ENCODE data around the gene CCDC159.
A peak's percentile ranks its signal among the peaks of the same experiment; 100 is the strongest.

CCDC159 gene

DNA sequence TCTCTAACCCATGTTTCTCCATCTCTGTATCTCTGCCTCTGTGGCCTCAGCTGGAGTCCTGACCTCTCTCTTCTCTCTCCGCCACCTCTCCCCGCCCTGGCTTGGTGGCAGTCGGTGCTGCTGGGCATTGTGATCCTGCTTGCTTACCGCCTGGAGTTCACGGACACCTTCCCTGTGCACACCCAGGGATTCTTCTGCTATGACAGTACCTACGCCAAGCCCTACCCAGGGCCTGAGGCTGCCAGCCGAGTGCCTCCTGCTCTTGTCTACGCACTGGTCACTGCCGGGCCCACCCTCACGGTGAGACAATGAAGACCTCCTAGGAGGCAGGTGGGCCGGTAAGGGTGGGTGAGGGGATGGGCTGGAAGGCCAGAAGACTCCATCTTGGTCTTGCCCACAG, 13.1 kb downstream of the CCDC159 start:
- peaks cover 21% of the 10 kb centered on the region for H3K4me1 ChIP-seq (ENCODE audit: control insufficient read depth, insufficient read depth, low read depth, low read length)
- peaks cover 0 to 29% of the 10 kb centered on the region in 2 experiments for H3K27me3 ChIP-seq (ENCODE audit: control insufficient read depth in 1 of 2, insufficient read depth in 1 of 2, low read length in 2 of 2)
- no peak overlapping the region for H3K9ac ChIP-seq (ENCODE audit: low read length)
- no peak overlapping the region for H4K8ac ChIP-seq (ENCODE audit: low read length)
- 92% methylated on average over 11 of the region's 11 CpGs for WGBS
- H2AFZ ChIP-seq (ENCODE audit: low read depth, low read length), result no peak overlapping the region
- no peak overlapping the region for H2BK120ac ChIP-seq (ENCODE audit: low read depth, low read length)
- H2BK15ac ChIP-seq (ENCODE audit: low read depth, poor library complexity, severe bottlenecking), result no peak overlapping the region
- no peak overlapping the region for H2BK12ac ChIP-seq (ENCODE audit: low read length in 2 of 2)
- no peak overlapping the region for H4K91ac ChIP-seq (ENCODE audit: low read length)
- H3K9me3 ChIP-seq (ENCODE audit: control insufficient read depth, low read length), result no peaks in the 10 kb centered on the region
- H3K27ac ChIP-seq (ENCODE audit: low read length, poor library complexity, severe bottlenecking), result no peak overlapping the region
- H3K79me1 ChIP-seq (replicated peaks; ENCODE audit: low read length, poor library complexity, severe bottlenecking), result peaks cover 6% of the 10 kb centered on the region
- H3K4me2 ChIP-seq (ENCODE audit: low read length, poor library complexity, severe bottlenecking), result no peak overlapping the region
- no peak overlapping the region for H2AK5ac ChIP-seq (ENCODE audit: low read length, severe bottlenecking)
- no peak overlapping the region for H3K4me3 ChIP-seq (ENCODE audit: insufficient read depth in 1 of 2, low read depth in 1 of 2, low read length in 2 of 2)
- no peak overlapping the region for H2BK5ac ChIP-seq (ENCODE audit: low read depth, low read length, poor library complexity, severe bottlenecking)
- H3K23ac ChIP-seq (ENCODE audit: low read length in 2 of 2), result no peak overlapping the region
- no peak overlapping the region for H3K4ac ChIP-seq (ENCODE audit: low read depth in 1 of 2, low read length in 2 of 2)
- no peak for DNase-seq
- no peak overlapping the region for H3K14ac ChIP-seq (ENCODE audit: low read length in 2 of 2)
- no peak overlapping the region for H3K18ac ChIP-seq (ENCODE audit: low read depth in 1 of 2, low read length in 2 of 2)
- peaks cover 40 to 56% of the 10 kb centered on the region in 2 experiments for H3K36me3 ChIP-seq (ENCODE audit: control insufficient read depth in 1 of 2, insufficient read depth in 2 of 2, low read depth in 1 of 2, low read length in 2 of 2)

DNA sequence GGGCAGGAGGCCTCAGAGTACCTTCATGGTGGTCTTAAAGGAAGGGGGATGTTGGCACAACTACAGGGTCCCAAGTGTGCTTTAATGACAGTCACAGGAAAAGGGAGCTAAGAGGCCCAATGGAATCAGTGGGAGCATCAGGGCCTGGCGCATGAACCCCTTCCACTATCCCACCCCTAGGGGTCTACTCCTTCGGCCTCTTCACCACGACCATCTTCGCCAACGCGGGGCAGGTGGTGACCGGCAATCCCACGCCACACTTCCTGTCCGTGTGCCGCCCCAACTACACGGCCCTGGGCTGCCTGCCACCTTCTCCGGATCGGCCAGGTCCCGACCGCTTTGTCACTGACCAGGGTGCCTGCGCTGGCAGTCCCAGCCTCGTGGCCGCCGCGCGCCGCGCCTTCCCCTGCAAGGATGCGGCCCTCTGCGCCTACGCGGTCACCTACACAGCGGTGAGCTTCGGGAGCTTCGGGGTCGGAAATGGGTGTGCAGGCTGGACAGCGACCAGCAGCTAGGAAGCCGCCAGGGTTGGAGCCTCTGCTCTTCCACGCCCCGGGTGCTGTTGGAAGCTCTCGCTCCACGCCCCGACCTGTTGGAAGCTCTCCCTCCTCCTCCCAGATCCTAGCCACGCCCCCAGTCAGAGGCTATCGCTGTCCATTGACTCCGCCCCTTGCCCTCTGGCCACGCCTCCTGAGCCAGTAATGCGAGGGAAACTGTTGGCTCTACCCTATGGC, 14.9 kb downstream of the CCDC159 start:
- H2BK5ac ChIP-seq (ENCODE audit: low read depth, low read length, poor library complexity, severe bottlenecking), result no peak overlapping the region
- no peak overlapping the region for H3K18ac ChIP-seq (ENCODE audit: low read depth in 1 of 2, low read length in 2 of 2)
- no peak overlapping the region for H2AFZ ChIP-seq (ENCODE audit: low read depth, low read length)
- H4K91ac ChIP-seq (ENCODE audit: low read length), result no peak overlapping the region
- 27% methylated on average over 43 of the region's 43 CpGs for WGBS
- H3K27me3 ChIP-seq (ENCODE audit: control insufficient read depth in 1 of 2, insufficient read depth in 1 of 2, low read length in 2 of 2), result peaks cover 0 to 24% of the 10 kb centered on the region in 2 experiments
- no peak overlapping the region for H2AK5ac ChIP-seq (ENCODE audit: low read length, severe bottlenecking)
- H3K9me3 ChIP-seq (ENCODE audit: control insufficient read depth, low read length), result no peaks in the 10 kb centered on the region
- no peak overlapping the region for H3K23ac ChIP-seq (ENCODE audit: low read length in 2 of 2)
- H3K14ac ChIP-seq (ENCODE audit: low read length in 2 of 2), result no peak overlapping the region
- DNase-seq, result no peak
- peaks cover 14% of the 10 kb centered on the region for H3K4me1 ChIP-seq (ENCODE audit: control insufficient read depth, insufficient read depth, low read depth, low read length)
- peaks cover 56 to 69% of the 10 kb centered on the region in 2 experiments for H3K36me3 ChIP-seq (ENCODE audit: control insufficient read depth in 1 of 2, insufficient read depth in 2 of 2, low read depth in 1 of 2, low read length in 2 of 2)
- H3K4me3 ChIP-seq (ENCODE audit: insufficient read depth in 1 of 2, low read depth in 1 of 2, low read length in 2 of 2), result peak overlapping the region in 1 of 2 experiments; percentile 36
- H4K8ac ChIP-seq (ENCODE audit: low read length), result no peak overlapping the region
- H2BK12ac ChIP-seq (ENCODE audit: low read length in 2 of 2), result no peak overlapping the region
- no peak overlapping the region for H2BK15ac ChIP-seq (ENCODE audit: low read depth, poor library complexity, severe bottlenecking)
- H3K4ac ChIP-seq (ENCODE audit: low read depth in 1 of 2, low read length in 2 of 2), result no peak overlapping the region
- no peak overlapping the region for H3K27ac ChIP-seq (ENCODE audit: low read length, poor library complexity, severe bottlenecking)
- peaks cover 6% of the 10 kb centered on the region for H3K79me1 ChIP-seq (replicated peaks; ENCODE audit: low read length, poor library complexity, severe bottlenecking)
- H2BK120ac ChIP-seq (ENCODE audit: low read depth, low read length), result no peak overlapping the region
- no peak overlapping the region for H3K9ac ChIP-seq (ENCODE audit: low read length)
- no peak overlapping the region for H3K4me2 ChIP-seq (ENCODE audit: low read length, poor library complexity, severe bottlenecking)

DNA sequence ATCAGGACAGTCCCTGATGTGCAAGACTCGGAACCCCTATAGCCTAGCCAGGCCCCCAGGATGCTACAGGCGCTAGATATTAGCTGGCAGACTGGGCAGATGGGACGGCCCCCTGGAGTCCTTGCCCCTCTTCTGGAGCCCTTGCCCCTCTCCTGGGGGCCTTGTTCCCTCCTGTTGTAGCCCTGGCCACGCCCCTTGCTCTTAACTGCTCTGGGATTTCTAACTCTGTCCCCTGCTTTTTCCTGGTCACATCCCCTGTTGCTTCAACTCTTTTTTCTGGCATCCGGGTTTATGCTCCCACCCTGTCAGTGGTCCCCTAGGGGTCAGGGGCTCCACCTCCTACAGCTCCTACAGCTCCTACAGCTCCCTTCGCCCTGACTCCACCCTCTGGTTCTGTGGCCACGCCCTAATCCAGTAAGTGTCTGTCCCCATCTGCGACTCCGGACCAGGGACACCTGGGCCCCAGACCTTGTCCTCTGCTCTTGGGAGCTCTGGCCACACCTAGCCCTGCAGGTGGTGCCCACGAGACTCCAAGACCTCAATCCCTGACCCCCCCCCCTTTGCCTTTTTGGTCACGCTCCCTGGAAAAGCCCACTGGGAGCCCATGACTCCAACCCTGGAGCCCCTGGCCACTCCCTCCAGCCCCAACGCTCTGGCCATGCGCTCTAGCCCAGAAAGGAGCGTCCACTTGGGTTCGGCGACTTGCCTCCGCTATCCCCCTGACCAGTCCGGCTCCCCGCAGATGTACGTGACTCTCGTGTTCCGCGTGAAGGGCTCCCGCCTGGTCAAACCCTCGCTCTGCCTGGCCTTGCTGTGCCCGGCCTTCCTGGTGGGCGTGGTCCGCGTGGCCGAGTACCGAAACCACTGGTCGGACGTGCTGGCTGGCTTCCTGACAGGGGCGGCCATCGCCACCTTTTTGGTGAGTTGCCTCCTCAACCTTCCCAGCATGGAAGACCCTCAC, 15.7 kb downstream of the CCDC159 start:
- H3K4me2 ChIP-seq (ENCODE audit: low read length, poor library complexity, severe bottlenecking), result no peak overlapping the region
- H3K9ac ChIP-seq (ENCODE audit: low read length), result no peak overlapping the region
- WGBS, result 37% methylated on average over 33 of the region's 35 CpGs
- no peak overlapping the region for H3K4ac ChIP-seq (ENCODE audit: low read depth in 1 of 2, low read length in 2 of 2)
- no peak overlapping the region for H2AFZ ChIP-seq (ENCODE audit: low read depth, low read length)
- H3K4me3 ChIP-seq (ENCODE audit: insufficient read depth in 1 of 2, low read depth in 1 of 2, low read length in 2 of 2), result no peak overlapping the region
- no peak overlapping the region for H2BK5ac ChIP-seq (ENCODE audit: low read depth, low read length, poor library complexity, severe bottlenecking)
- H3K27ac ChIP-seq (ENCODE audit: low read length, poor library complexity, severe bottlenecking), result no peak overlapping the region
- H4K8ac ChIP-seq (ENCODE audit: low read length), result peak overlapping the region; percentile 33
- H2BK12ac ChIP-seq (ENCODE audit: low read length in 2 of 2), result no peak overlapping the region
- H3K23ac ChIP-seq (ENCODE audit: low read length in 2 of 2), result no peak overlapping the region
- no peaks in the 10 kb centered on the region for H3K79me1 ChIP-seq (replicated peaks; ENCODE audit: low read length, poor library complexity, severe bottlenecking)
- H3K14ac ChIP-seq (ENCODE audit: low read length in 2 of 2), result no peak overlapping the region
- H4K91ac ChIP-seq (ENCODE audit: low read length), result peak overlapping the region; percentile 1
- no peak overlapping the region for H3K18ac ChIP-seq (ENCODE audit: low read depth in 1 of 2, low read length in 2 of 2)
- H3K36me3 ChIP-seq (ENCODE audit: control insufficient read depth in 1 of 2, insufficient read depth in 2 of 2, low read depth in 1 of 2, low read length in 2 of 2), result peaks cover 56 to 69% of the 10 kb centered on the region in 2 experiments
- no peak for DNase-seq
- no peak overlapping the region for H2BK120ac ChIP-seq (ENCODE audit: low read depth, low read length)
- no peak overlapping the region for H2AK5ac ChIP-seq (ENCODE audit: low read length, severe bottlenecking)
- H2BK15ac ChIP-seq (ENCODE audit: low read depth, poor library complexity, severe bottlenecking), result no peak overlapping the region
- H3K4me1 ChIP-seq (ENCODE audit: control insufficient read depth, insufficient read depth, low read depth, low read length), result peaks cover 9% of the 10 kb centered on the region
- H3K9me3 ChIP-seq (ENCODE audit: control insufficient read depth, low read length), result no peaks in the 10 kb centered on the region
- peaks cover 0 to 24% of the 10 kb centered on the region in 2 experiments for H3K27me3 ChIP-seq (ENCODE audit: control insufficient read depth in 1 of 2, insufficient read depth in 1 of 2, low read length in 2 of 2)

DNA sequence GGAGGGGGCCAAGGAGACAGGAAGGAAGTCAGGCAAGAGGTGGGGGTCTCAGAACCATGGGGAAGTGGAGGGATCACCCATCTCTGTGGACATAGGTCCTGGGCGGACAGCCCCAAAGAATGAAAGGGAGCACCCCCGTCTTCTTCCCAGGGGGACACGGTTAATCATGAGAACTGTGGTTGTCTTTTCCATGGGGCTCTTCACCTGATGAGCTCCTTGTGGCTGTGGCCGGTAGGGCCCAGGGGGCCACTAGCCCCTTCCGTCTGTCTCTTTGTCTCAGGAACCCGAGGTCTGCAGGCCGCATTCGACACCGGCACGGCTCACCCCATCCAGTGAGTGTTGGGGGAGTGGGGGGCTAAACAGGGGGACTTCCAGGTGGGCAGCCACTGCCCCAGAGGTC, 17.6 kb downstream of the CCDC159 start:
- H4K91ac ChIP-seq (ENCODE audit: low read length), result no peak overlapping the region
- H3K9ac ChIP-seq (ENCODE audit: low read length), result no peak overlapping the region
- no peaks in the 10 kb centered on the region for H3K79me1 ChIP-seq (replicated peaks; ENCODE audit: low read length, poor library complexity, severe bottlenecking)
- no peak overlapping the region for H3K4ac ChIP-seq (ENCODE audit: low read depth in 1 of 2, low read length in 2 of 2)
- H2BK5ac ChIP-seq (ENCODE audit: low read depth, low read length, poor library complexity, severe bottlenecking), result no peak overlapping the region
- 89% methylated on average over 10 of the region's 10 CpGs for WGBS
- no peaks in the 10 kb centered on the region for H3K9me3 ChIP-seq (ENCODE audit: control insufficient read depth, low read length)
- H2AFZ ChIP-seq (ENCODE audit: low read depth, low read length), result no peak overlapping the region
- H3K23ac ChIP-seq (ENCODE audit: low read length in 2 of 2), result no peak overlapping the region
- no peak overlapping the region for H2BK12ac ChIP-seq (ENCODE audit: low read length in 2 of 2)
- no peak overlapping the region for H3K14ac ChIP-seq (ENCODE audit: low read length in 2 of 2)
- no peak overlapping the region for H4K8ac ChIP-seq (ENCODE audit: low read length)
- no peak overlapping the region for H3K4me3 ChIP-seq (ENCODE audit: insufficient read depth in 1 of 2, low read depth in 1 of 2, low read length in 2 of 2)
- peaks cover 9% of the 10 kb centered on the region for H3K4me1 ChIP-seq (ENCODE audit: control insufficient read depth, insufficient read depth, low read depth, low read length)
- no peak overlapping the region for H3K4me2 ChIP-seq (ENCODE audit: low read length, poor library complexity, severe bottlenecking)
- H2AK5ac ChIP-seq (ENCODE audit: low read length, severe bottlenecking), result no peak overlapping the region
- H3K27me3 ChIP-seq (ENCODE audit: control insufficient read depth in 1 of 2, insufficient read depth in 1 of 2, low read length in 2 of 2), result peaks cover 0 to 24% of the 10 kb centered on the region in 2 experiments
- no peak overlapping the region for H3K27ac ChIP-seq (ENCODE audit: low read length, poor library complexity, severe bottlenecking)
- H2BK120ac ChIP-seq (ENCODE audit: low read depth, low read length), result no peak overlapping the region
- H3K36me3 ChIP-seq (ENCODE audit: control insufficient read depth in 1 of 2, insufficient read depth in 2 of 2, low read depth in 1 of 2, low read length in 2 of 2), result peaks cover 56 to 66% of the 10 kb centered on the region in 2 experiments
- no peak overlapping the region for H2BK15ac ChIP-seq (ENCODE audit: low read depth, poor library complexity, severe bottlenecking)
- H3K18ac ChIP-seq (ENCODE audit: low read depth in 1 of 2, low read length in 2 of 2), result no peak overlapping the region
- no peak for DNase-seq

Measured in mesenchymal stem cell (in vitro differentiated cells and primary cell).